HepG2 (cell line): ENCODE data around the gene FGF1. TPM values are rescaled to one million over a fixed set of nuclear protein-coding genes. Genes with fewer than 3 reads are reported as not detected.

Experiments
- BRF2 ChIP-seq: sonication (generic); formaldehyde crosslinking; IDR thresholded peaks from 2 replicates; pipeline ENCODE4 v1.8.1; 2022; ENCODE audit warnings: mild to moderate bottlenecking, missing genetic modification reagents
- CREB3 ChIP-seq: sonication (generic); formaldehyde crosslinking; IDR thresholded peaks from 2 replicates; pipeline ENCODE4 v1.5.0; 2020; ENCODE audit warnings: missing genetic modification reagents
- CTCF ChIP-seq: sonication (generic); formaldehyde crosslinking; IDR thresholded peaks from 2 replicates; pipeline ENCODE4 v1.5.0; 2020; ENCODE audit warnings: mild to moderate bottlenecking, missing genetic modification reagents, moderate library complexity
- ETV6 ChIP-seq: sonication (generic); formaldehyde crosslinking; conservative IDR thresholded peaks from 2 replicates; pipeline ENCODE4 v1.4.0; 2020; ENCODE audit warnings: missing genetic modification reagents
- EZH2 ChIP-seq: conservative IDR thresholded peaks from 2 replicates; pipeline ENCODE4 v1.6.1; 2012; ENCODE audit warnings: mild to moderate bottlenecking, low read depth, low read length, moderate library complexity
- HOXA5 ChIP-seq: sonication (generic); formaldehyde crosslinking; IDR thresholded peaks from 2 replicates; pipeline ENCODE4 v1.4.0; 2020; ENCODE audit warnings: missing genetic modification reagents
- MXD1 ChIP-seq: sonication (generic); formaldehyde crosslinking; IDR thresholded peaks from 2 replicates; pipeline ENCODE4 v1.4.0; 2020; ENCODE audit warnings: mild to moderate bottlenecking, missing genetic modification reagents
- NR2C2 ChIP-seq: sonication (generic); formaldehyde crosslinking; IDR thresholded peaks from 2 replicates; pipeline ENCODE4 v1.4.0; 2020; ENCODE audit warnings: missing genetic modification reagents, mild to moderate bottlenecking, moderate library complexity, borderline replicate concordance
- RERE ChIP-seq: IDR thresholded peaks from 2 replicates; pipeline ENCODE4 v1.6.1; 2016; ENCODE audit warnings: low read depth, missing genetic modification reagents, missing compliant biosample characterization
- SP1 ChIP-seq, 2 experiments: fragments of 450-650 bp in 1 of 2; sonication (generic) in 1 of 2; formaldehyde crosslinking in 1 of 2; IDR thresholded peaks; 2 replicates each; pipeline versions ENCODE4 v1.4.0 to v1.6.1; 2016 to 2020; ENCODE audit warnings: missing genetic modification reagents in 1 of 2
- STAT5B ChIP-seq: sonication (generic); formaldehyde crosslinking; IDR thresholded peaks from 2 replicates; pipeline ENCODE4 v1.4.0; 2020; ENCODE audit warnings: missing genetic modification reagents
- TEAD3 ChIP-seq: optimal IDR thresholded peaks from 2 replicates; pipeline ENCODE3; 2016; ENCODE audit warnings: borderline replicate concordance
- XRCC5 ChIP-seq: fragments of 200-400 bp; formaldehyde crosslinking; optimal IDR thresholded peaks from 2 replicates; pipeline ENCODE3; 2017; ENCODE audit warnings: mild to moderate bottlenecking, low read length
- ZNF3 ChIP-seq: IDR thresholded peaks from 2 replicates; pipeline ENCODE4 v1.7.0; 2017; ENCODE audit warnings: inconsistent platforms
- ZNF546 ChIP-seq: sonication (generic); formaldehyde crosslinking; conservative IDR thresholded peaks from 2 replicates; pipeline ENCODE4 v1.8.1; 2023; ENCODE audit warnings: mild to moderate bottlenecking, missing genetic modification reagents
- ZNF558 ChIP-seq: sonication (generic); formaldehyde crosslinking; IDR thresholded peaks from 2 replicates; pipeline ENCODE4 v1.9.0; 2022; ENCODE audit warnings: mild to moderate bottlenecking, missing genetic modification reagents, borderline replicate concordance
- ZNF574 ChIP-seq: sonication (generic); formaldehyde crosslinking; IDR thresholded peaks from 2 replicates; pipeline ENCODE4 v1.4.0; 2020; ENCODE audit warnings: missing genetic modification reagents
- ZNF713 ChIP-seq: sonication (generic); formaldehyde crosslinking; IDR thresholded peaks from 2 replicates; pipeline ENCODE4 v1.4.0; 2020; ENCODE audit warnings: mild to moderate bottlenecking, missing genetic modification reagents
- polyA plus RNA-seq, 8 experiments: library from polyadenylated mRNA; depleted of rRNA in 3 of 8; stranded (reverse) in 7 of 8; unstranded in 1 of 8; fragments of >200 nt; fragmentation: Illumina TruSeq in 4 of 8; extraction: Trizol in 4 of 8; gene quantifications; 2 replicates each; pipeline versions ENCODE4 v1.2.1 to v1.2.3, GENCODE V29; 2011 to 2016; ENCODE audit warnings: low read depth in 4 of 8, missing spikeins in 1 of 8, mixed read lengths in 1 of 8; ENCODE audit not compliant: insufficient read depth in 1 of 8
- total RNA-seq, 5 experiments: library from RNA; depleted of rRNA; stranded (reverse); fragments of >200 nt; fragmentation: Illumina TruSeq; extraction: Trizol; gene quantifications; 2 replicates each; pipeline ENCODE4 v1.2.3, GENCODE V29; 2016; ENCODE audit warnings: low read depth in 1 of 5

FGF1 gene
- total and polyA plus RNA-seq, 2 of the 13 experiments (the other 11 are each of a cell fraction or from before 2014, with no cell fraction given) = not detected

GRCh38 chr5:142716963-142717362, 31.1 kb upstream of the FGF1 start (continued):
- TF ChIP-seq RERE (CRISPR knock-in tag) (no peak), BRF2 (CRISPR knock-in tag) (no peak), ZNF546 (CRISPR knock-in tag) (no peak), NR2C2 (no peak), CREB3 (CRISPR knock-in tag) (no peak), XRCC5 (peak; percentile 64), STAT5B (CRISPR knock-in tag) (no peak), ZNF574 (CRISPR knock-in tag) (0 out of 2 replicates have a peak, but pooled peaks have one; percentile 17), CTCF (CRISPR knock-in tag) (peak; percentile 77), HOXA5 (CRISPR knock-in tag) (no peak), ZNF3 (CRISPR knock-in tag) (no peak), TEAD3 (peak; percentile 55), SP1 (IDR thresholded peaks at IDR 0.05) (no peak), SP1 (CRISPR knock-in tag; IDR thresholded peaks at IDR 0.05) (no peak), EZH2 (no peak), ETV6 (CRISPR knock-in tag) (no peak), ZNF558 (CRISPR knock-in tag) (no peak), MXD1 (CRISPR knock-in tag) (no peak), ZNF713 (CRISPR knock-in tag) (no peak)
